ENCODE data around the gene OS9. TPM values are rescaled to one million over a fixed set of nuclear protein-coding genes. Genes with fewer than 3 reads are reported as not detected.

OS9 gene
- total and polyA plus RNA-seq, 2 of the 4 experiments (the other 2 are of a cell fraction) = 159 to 272 TPM

DNA sequence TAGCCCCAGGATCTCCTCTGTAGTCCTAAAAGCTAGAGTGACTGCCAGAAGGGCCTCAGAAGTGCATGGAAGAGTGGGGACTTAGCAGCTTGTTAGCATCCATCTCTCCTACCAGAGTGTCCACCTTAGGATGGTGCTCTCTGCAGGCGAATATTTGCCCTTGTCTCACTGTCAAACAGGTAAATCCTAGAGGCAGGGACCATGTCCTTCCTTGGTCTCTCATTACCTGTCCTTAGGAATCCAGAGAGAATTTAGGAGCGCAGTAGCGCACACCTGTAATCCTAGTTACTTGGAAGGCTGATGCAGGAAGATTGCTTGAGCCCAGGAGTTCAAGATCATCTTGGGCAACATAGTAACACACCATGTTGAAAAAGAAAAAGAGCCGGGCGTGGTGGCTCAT is 23.2 kb downstream of the OS9 start:
- intact Hi-C loops (cut with micrococcal nuclease) = no loop called here
- POLR2A ChIA-PET (ENCODE audit: unreplicated experiment) = no interaction called here
- WGBS, 2 experiments (ENCODE audit: extremely low coverage in 2 of 2, insufficient read length in 1 of 2) = no CpG with 5 or more reads among the region's 5 CpGs
- no peak overlapping the region for H3K4me2 ChIP-seq (ENCODE audit: low read depth, low read length)
- no peaks in the 10 kb centered on the region for H3K4me1 ChIP-seq (ENCODE audit: control insufficient read depth, insufficient read depth, low read length)
- no peak for ATAC-seq (ENCODE audit: low read depth)
- no peak overlapping the region for H3K14ac ChIP-seq (replicated peaks; ENCODE audit: low read depth, low read length)
- no TSS peak for BruUV-seq (replicated peaks)
- H4K5ac ChIP-seq (ENCODE audit: low read depth, low read length) = no peak overlapping the region
- H3K27me3 ChIP-seq (ENCODE audit: control insufficient read depth, insufficient read depth, low read length) = no peaks in the 10 kb centered on the region
- no peak overlapping the region for H3K18ac ChIP-seq (ENCODE audit: low read depth, low read length)
- TF ChIP-seq, protein P1, sequence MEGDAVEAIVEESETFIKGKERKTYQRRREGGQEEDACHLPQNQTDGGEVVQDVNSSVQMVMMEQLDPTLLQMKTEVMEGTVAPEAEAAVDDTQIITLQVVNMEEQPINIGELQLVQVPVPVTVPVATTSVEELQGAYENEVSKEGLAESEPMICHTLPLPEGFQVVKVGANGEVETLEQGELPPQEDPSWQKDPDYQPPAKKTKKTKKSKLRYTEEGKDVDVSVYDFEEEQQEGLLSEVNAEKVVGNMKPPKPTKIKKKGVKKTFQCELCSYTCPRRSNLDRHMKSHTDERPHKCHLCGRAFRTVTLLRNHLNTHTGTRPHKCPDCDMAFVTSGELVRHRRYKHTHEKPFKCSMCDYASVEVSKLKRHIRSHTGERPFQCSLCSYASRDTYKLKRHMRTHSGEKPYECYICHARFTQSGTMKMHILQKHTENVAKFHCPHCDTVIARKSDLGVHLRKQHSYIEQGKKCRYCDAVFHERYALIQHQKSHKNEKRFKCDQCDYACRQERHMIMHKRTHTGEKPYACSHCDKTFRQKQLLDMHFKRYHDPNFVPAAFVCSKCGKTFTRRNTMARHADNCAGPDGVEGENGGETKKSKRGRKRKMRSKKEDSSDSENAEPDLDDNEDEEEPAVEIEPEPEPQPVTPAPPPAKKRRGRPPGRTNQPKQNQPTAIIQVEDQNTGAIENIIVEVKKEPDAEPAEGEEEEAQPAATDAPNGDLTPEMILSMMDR (conservative IDR thresholded peaks at IDR 0.05; ENCODE audit: low read depth, low read length) = no peak
- TF ChIP-seq, protein P2, sequence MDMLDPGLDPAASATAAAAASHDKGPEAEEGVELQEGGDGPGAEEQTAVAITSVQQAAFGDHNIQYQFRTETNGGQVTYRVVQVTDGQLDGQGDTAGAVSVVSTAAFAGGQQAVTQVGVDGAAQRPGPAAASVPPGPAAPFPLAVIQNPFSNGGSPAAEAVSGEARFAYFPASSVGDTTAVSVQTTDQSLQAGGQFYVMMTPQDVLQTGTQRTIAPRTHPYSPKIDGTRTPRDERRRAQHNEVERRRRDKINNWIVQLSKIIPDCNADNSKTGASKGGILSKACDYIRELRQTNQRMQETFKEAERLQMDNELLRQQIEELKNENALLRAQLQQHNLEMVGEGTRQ (IDR thresholded peaks at IDR 0.05; ENCODE audit: low read depth, low read length) = no peak
- TF ChIP-seq BHLHE40 (IDR thresholded peaks at IDR 0.05; ENCODE audit: low read depth, low read length) (no peak), CEBPB (IDR thresholded peaks at IDR 0.05; ENCODE audit: low read depth, low read length) (no peak), SMC3 (IDR thresholded peaks at IDR 0.05; ENCODE audit: low read depth, low read length) (no peak), FOS (IDR thresholded peaks at IDR 0.05; ENCODE audit: low read depth, low read length) (no peak), MAZ (IDR thresholded peaks at IDR 0.05; ENCODE audit: borderline replicate concordance, low read depth, low read length) (no peak), RFX5 (IDR thresholded peaks at IDR 0.05; ENCODE audit: low read depth, low read length) (no peak), NFE2L2 (IDR thresholded peaks at IDR 0.05; ENCODE audit: low read depth, low read length) (no peak), RAD21 (IDR thresholded peaks at IDR 0.05; ENCODE audit: low read length) (no peak), MXI1 (IDR thresholded peaks at IDR 0.05; ENCODE audit: borderline replicate concordance, low read depth, low read length) (no peak), MAFK (IDR thresholded peaks at IDR 0.05; ENCODE audit: low read depth, low read length) (no peak)
- TF ChIP-seq, protein P3, sequence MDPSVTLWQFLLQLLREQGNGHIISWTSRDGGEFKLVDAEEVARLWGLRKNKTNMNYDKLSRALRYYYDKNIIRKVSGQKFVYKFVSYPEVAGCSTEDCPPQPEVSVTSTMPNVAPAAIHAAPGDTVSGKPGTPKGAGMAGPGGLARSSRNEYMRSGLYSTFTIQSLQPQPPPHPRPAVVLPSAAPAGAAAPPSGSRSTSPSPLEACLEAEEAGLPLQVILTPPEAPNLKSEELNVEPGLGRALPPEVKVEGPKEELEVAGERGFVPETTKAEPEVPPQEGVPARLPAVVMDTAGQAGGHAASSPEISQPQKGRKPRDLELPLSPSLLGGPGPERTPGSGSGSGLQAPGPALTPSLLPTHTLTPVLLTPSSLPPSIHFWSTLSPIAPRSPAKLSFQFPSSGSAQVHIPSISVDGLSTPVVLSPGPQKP (IDR thresholded peaks at IDR 0.05; ENCODE audit: borderline replicate concordance, low read depth, low read length) = no peak
- H3K4ac ChIP-seq (ENCODE audit: low read depth, low read length) = no peak overlapping the region
- no peaks in the 10 kb centered on the region; a peak in 1 of 4 replicates for H3K79me1 ChIP-seq (ENCODE audit: low read depth in 1 of 2, low read length in 2 of 2)
- no peak overlapping the region for H3K23ac ChIP-seq (ENCODE audit: low read depth, low read length)
- no peak overlapping the region for H3K4me3 ChIP-seq (ENCODE audit: insufficient read depth, low read depth, low read length)
- no peak overlapping the region for H2BK20ac ChIP-seq (ENCODE audit: low read depth, low read length)
- 0 out of 2 replicates have a peak, but pooled peaks cover 3% of the 10 kb centered on the region for H3K9me1 ChIP-seq (ENCODE audit: insufficient read depth, low read length)
- in situ Hi-C loops (cut with MboI; ENCODE audit: low sequenced_read_pairs) = no loop called here
- H2BK5ac ChIP-seq (ENCODE audit: low read depth, low read length, poor library complexity, severe bottlenecking) = no peak overlapping the region
- H3K56ac ChIP-seq (ENCODE audit: extremely low read depth, insufficient read depth, low read length) = no peak overlapping the region
- H2AK5ac ChIP-seq (ENCODE audit: low read depth, low read length) = no peak overlapping the region
- H2AFZ ChIP-seq (replicated peaks; ENCODE audit: low read length, poor library complexity) = no peak overlapping the region
- no peaks in the 10 kb centered on the region for H3K9me3 ChIP-seq (ENCODE audit: control insufficient read depth, insufficient read depth, low read length)
- dilution Hi-C loops (cut with HindIII; ENCODE audit: low sequenced_read_pairs, unreplicated experiment) = no loop called here
- CTCF ChIA-PET = interaction anchor here (0.9 kb wide), 1 partner anchor 9 kb away, joined by 4 read pairs; no protein-coding TSS in a partner anchor
- H2BK15ac ChIP-seq (ENCODE audit: low read depth, low read length) = no peak overlapping the region
- H2AK9ac ChIP-seq (replicated peaks; ENCODE audit: low read depth, low read length, poor library complexity) = no peak overlapping the region
- H3K27ac ChIP-seq (ENCODE audit: insufficient read depth, low read length) = no peak overlapping the region
- H3K9ac ChIP-seq (ENCODE audit: low read depth, low read length) = no peak overlapping the region
- no peaks in the 10 kb centered on the region for H4K20me1 ChIP-seq (ENCODE audit: insufficient read depth, low read length)
- H3K36me3 ChIP-seq (ENCODE audit: control insufficient read depth, insufficient read depth, low read length) = peaks cover 53% of the 10 kb centered on the region
- H4K8ac ChIP-seq (ENCODE audit: low read depth in 2 of 2, low read length in 2 of 2) = no peak overlapping the region
- no peak overlapping the region for H2BK120ac ChIP-seq (ENCODE audit: low read depth, low read length)
- no peak overlapping the region for H4K91ac ChIP-seq (ENCODE audit: insufficient read depth, low read depth, low read length)
- no peak for DNase-seq

Measured in IMR-90 (cell line).